Endothelial cell of umbilical vein (primary cell): ENCODE results near the gene PVR. TPM values are rescaled to one million over a fixed set of nuclear protein-coding genes. Genes with fewer than 3 reads are reported as not detected.
A peak's percentile ranks its signal among the peaks of the same experiment; 100 is the strongest.
"Not testable (repeated sequence)": the region's sequence is repeated elsewhere in the genome, so short reads cannot be mapped to it uniquely, and the experiment has no call there.

Experiments
- BruUV-seq: library from RNA; stranded (reverse); fragments of 400-500 nt; replicated peaks from 2 replicates; lab custom pipeline; 2021; lab: Mats Ljungman, UMichigan
- CTCF ChIA-PET: fragments of 300-600, 350-600 bp; sonication (Branson Sonifier 250); formaldehyde crosslinking; loops from one replicate; lab custom pipeline; 2021; ENCODE audit warnings: antibody characterized with exemption, inconsistent platforms; lab: Charles Lee
- POLR2A ChIA-PET: fragments of 300-600, 350-600 bp; sonication (Branson Sonifier 250); formaldehyde crosslinking; loops from one replicate; lab custom pipeline; 2021; ENCODE audit warnings: antibody characterized with exemption, inconsistent platforms; lab: Charles Lee
- DNase-seq: peaks from one replicate; pipeline ENCODE4 v3.0.0-alpha.2; 2011; ENCODE audit warnings: low read depth, low spot score
- FAIRE-seq: peaks from 2 replicates; lab custom pipeline; 2011; peaks lifted over from hg19 to GRCh38; lab: Jason Lieb, UNC
- H2AFZ ChIP-seq: 2 replicates; pipeline ENCODE4 v1.6.0; 2012; ENCODE audit warnings: low read depth, low read length, control low read depth, inconsistent platforms
- H3K27ac ChIP-seq: 2 replicates; pipeline ENCODE4 v1.5.1; 2011; ENCODE audit warnings: low read depth, mild to moderate bottlenecking, control low read depth, low read length, moderate library complexity; ENCODE audit not compliant: insufficient read depth
- H3K27me3 ChIP-seq, 2 experiments: 2 replicates each; pipeline versions ENCODE4 v1.6.0 to v1.6.1; 2011; ENCODE audit warnings: low read length in 2 of 2, mixed read lengths in 1 of 2; ENCODE audit not compliant: control insufficient read depth in 2 of 2, insufficient read depth in 2 of 2
- H3K36me3 ChIP-seq, 2 experiments: 2 replicates in 1 of 2; 3 replicates in 1 of 2; pipeline ENCODE4 v1.5.1; 2011; ENCODE audit warnings: low read length in 2 of 2, mild to moderate bottlenecking in 1 of 2, moderate library complexity in 1 of 2; ENCODE audit not compliant: control insufficient read depth in 2 of 2, insufficient read depth in 2 of 2; ENCODE audit errors: extremely low read depth in 1 of 2
- H3K4me1 ChIP-seq: 3 replicates; pipeline ENCODE4 v1.5.1; 2011; ENCODE audit warnings: mild to moderate bottlenecking, low read length; ENCODE audit not compliant: control insufficient read depth, insufficient read depth; ENCODE audit errors: extremely low read depth
- H3K4me2 ChIP-seq: 2 replicates; pipeline ENCODE4 v1.6.1; 2011; ENCODE audit warnings: low read length, control low read depth, mixed read lengths; ENCODE audit not compliant: insufficient read depth
- H3K4me3 ChIP-seq, 3 experiments: fragments of 200-600 bp in 1 of 3; sonication (generic), shearing (Covaris generic) in 1 of 3; replicated peaks in 1 of 3; 2 replicates each; pipeline ENCODE4 v1.5.1; 2011 to 2016; ENCODE audit warnings: control low read depth in 3 of 3, low read length in 3 of 3, mild to moderate bottlenecking in 2 of 3, inconsistent platforms in 1 of 3, low read depth in 1 of 3, moderate library complexity in 1 of 3; ENCODE audit not compliant: insufficient read depth in 1 of 3
- H3K79me2 ChIP-seq: 2 replicates; pipeline ENCODE4 v1.6.0; 2012; ENCODE audit warnings: low read length, inconsistent platforms; ENCODE audit not compliant: control insufficient read depth, insufficient read depth
- H3K9ac ChIP-seq: replicated peaks from 2 replicates; pipeline ENCODE3; 2011; ENCODE audit warnings: low read length, control low read depth; ENCODE audit not compliant: insufficient read depth; ENCODE audit errors: extremely low read depth
- H3K9me1 ChIP-seq: replicated peaks from 3 replicates; pipeline ENCODE4 v1.6.0; 2011; ENCODE audit warnings: mild to moderate bottlenecking, low read length; ENCODE audit not compliant: control insufficient read depth, insufficient read depth; ENCODE audit errors: extremely low read depth
- H3K9me3 ChIP-seq: replicated peaks from 2 replicates; pipeline ENCODE4 v1.5.1; 2012; ENCODE audit warnings: low read length, inconsistent platforms; ENCODE audit not compliant: control insufficient read depth, insufficient read depth
- H4K20me1 ChIP-seq: replicated peaks from 2 replicates; pipeline ENCODE3; 2011; ENCODE audit warnings: mild to moderate bottlenecking, low read length; ENCODE audit not compliant: control insufficient read depth, insufficient read depth; ENCODE audit errors: extremely low read depth
- EZH2 ChIP-seq: IDR thresholded peaks from 2 replicates; pipeline ENCODE4 v1.6.1; 2012; ENCODE audit warnings: borderline replicate concordance, low read depth, mild to moderate bottlenecking, moderate library complexity, low read length, inconsistent platforms; ENCODE audit not compliant: severe bottlenecking
- GATA2 ChIP-seq: IDR thresholded peaks from 2 replicates; pipeline ENCODE4 v1.7.0; 2011; ENCODE audit warnings: low read depth, mild to moderate bottlenecking, moderate library complexity, mixed read lengths, low read length; ENCODE audit not compliant: insufficient read length, insufficient read depth
- MYC ChIP-seq: IDR thresholded peaks from one replicate; pipeline ENCODE4 v1.6.1; 2011; ENCODE audit warnings: mild to moderate bottlenecking, low read depth, low read length
- POLR2A ChIP-seq: IDR thresholded peaks from 2 replicates; pipeline ENCODE4 v1.6.1; 2012; ENCODE audit warnings: low read depth, mild to moderate bottlenecking, control low read depth, low read length
- dilution Hi-C: fragments of 300-500 bp; cut with MboI; formaldehyde crosslinking; loops from one replicate; pipeline ENCODE4 v1.15.0; 2019; ENCODE audit warnings: low sequenced_read_pairs; ENCODE audit not compliant: extremely low pct_ligation_motif_present
- intact Hi-C: fragments of 100-400 bp; cut with micrococcal nuclease; formaldehyde crosslinking; loops from one replicate; pipeline ENCODE4 v1.10.0; 2022
- polyA plus RNA-seq, 4 experiments: library from polyadenylated mRNA; depleted of rRNA in 3 of 4; stranded (reverse) in 3 of 4; unstranded in 1 of 4; fragments of >200 nt; gene quantifications; 2 replicates each; pipeline versions ENCODE4 v1.2.1 to v1.2.3, GENCODE V29; 2011 to 2012; ENCODE audit warnings: missing spikeins in 1 of 4
- total RNA-seq: library from RNA; stranded (reverse); gene quantifications from 2 replicates; pipeline ENCODE4 v1.2.3, GENCODE V29; 2021

Gene PVR
- total and polyA plus RNA-seq, 2 donors (not counting 3 experiments of a cell fraction or from before 2014, with no cell fraction given), result 133 to 226 TPM

DNA sequence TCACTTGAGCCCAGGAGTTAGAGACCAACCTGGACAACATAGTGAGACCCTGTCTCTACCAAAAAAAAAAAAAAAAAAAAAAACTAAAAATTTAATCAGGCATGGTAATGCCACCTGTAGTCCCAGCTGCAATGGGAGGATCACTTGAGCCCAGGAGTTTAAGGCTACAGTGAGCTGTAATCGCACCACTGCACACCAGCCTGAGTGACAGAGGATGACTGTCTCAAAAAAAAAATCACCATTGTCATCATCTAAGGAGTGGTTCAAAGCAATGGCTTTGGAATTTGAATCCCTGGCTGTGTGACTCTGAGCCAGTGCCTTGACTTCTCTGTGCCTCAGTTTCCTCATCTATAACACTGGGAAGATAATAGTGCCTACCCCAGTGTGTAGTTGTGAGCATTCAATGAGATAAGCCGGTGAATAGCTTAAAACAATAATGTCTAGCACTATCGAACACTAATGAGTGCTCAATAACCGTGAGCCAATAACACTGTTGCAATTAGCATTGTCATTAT lies 18.8 kb upstream of the PVR start:
- BruUV-seq, result no TSS peak
- H3K27me3 ChIP-seq, result no peaks in the 10 kb centered on the region
- H3K9me1 ChIP-seq, result no peaks in the 10 kb centered on the region
- FAIRE-seq (peak; percentile 58), DNase-seq (no peak)
- no peaks in the 10 kb centered on the region for H3K9me3 ChIP-seq
- H3K4me1 ChIP-seq, result peaks cover 31% of the 10 kb centered on the region
- POLR2A ChIA-PET, result no interaction called here
- no peaks in the 10 kb centered on the region for H4K20me1 ChIP-seq
- H3K4me3 ChIP-seq, result no peak overlapping the region
- H3K9ac ChIP-seq, result no peak overlapping the region
- H3K4me2 ChIP-seq, result no peak overlapping the region
- CTCF ChIA-PET, result interaction anchor here (1.0 to 1.4 kb wide), 2 partner anchors 9 to 54 kb away, joined by 3 to 4 read pairs; no protein-coding TSS in a partner anchor
- intact Hi-C loops, result no loop called here
- TF ChIP-seq POLR2A (no peak), MYC (no peak), EZH2 (no peak), GATA2 (no peak)
- H2AFZ ChIP-seq, result no peak overlapping the region
- dilution Hi-C loops, result no loop called here
- H3K36me3 ChIP-seq, result no peaks in the 10 kb centered on the region
- H3K27ac ChIP-seq, result peak overlapping the region; percentile 73
- H3K79me2 ChIP-seq, result no peaks in the 10 kb centered on the region

DNA sequence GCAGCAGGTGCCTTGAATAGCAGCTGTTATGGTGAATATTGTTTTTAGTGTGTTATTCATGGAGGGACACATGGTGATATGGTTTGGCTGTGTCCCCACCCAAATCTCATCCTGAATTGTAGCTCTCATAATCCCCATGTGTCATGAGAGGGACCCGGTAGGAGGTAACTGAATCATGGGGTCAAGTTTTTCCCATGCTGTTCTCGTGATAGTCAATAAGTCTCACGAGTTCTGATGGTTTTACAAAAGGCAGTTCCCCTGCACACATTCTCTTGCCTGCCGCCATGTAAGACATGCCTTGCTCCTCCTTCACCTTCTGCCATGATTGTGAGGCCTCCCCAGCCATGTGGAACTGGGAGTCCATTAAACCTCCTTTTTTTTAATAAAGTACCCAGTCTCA lies 18.1 kb upstream of the PVR start:
- H3K27me3 ChIP-seq, H3K9me3 ChIP-seq, H3K79me2 ChIP-seq, H2AFZ ChIP-seq, H3K9me1 ChIP-seq, H3K4me2 ChIP-seq, H4K20me1 ChIP-seq, H3K4me3 ChIP-seq, FAIRE-seq, DNase-seq, H3K36me3 ChIP-seq, H3K9ac ChIP-seq, dilution Hi-C loops: not testable (repeated sequence)
- CTCF ChIA-PET, result interaction anchor here (0.6 to 1.4 kb wide), 6 partner anchors 9 to 55 kb away, joined by 3 to 6 read pairs (median 4); no protein-coding TSS in a partner anchor
- Histone ChIP-seq H3K27ac (peak overlapping the region; percentile 73), H3K4me1 (peaks cover 31% of the 10 kb centered on the region)
- intact Hi-C loops, result loop anchor here (1.0 to 2.0 kb wide), 3 partner anchors 15 to 22 kb away; no protein-coding TSS in a partner anchor
- POLR2A ChIA-PET, result interaction anchor here (1.2 kb wide), 2 partner anchors 19 to 23 kb away, joined by 4 to 5 read pairs; no protein-coding TSS in a partner anchor
- BruUV-seq, result TSS peak; percentile 91
